SK-N-SH treated with all-trans-retinoic acid at 6 μM for 48 hours (cell line): Measurements from ENCODE around the gene NHSL2.

Experiments used
- ATAC-seq: fragments of 200-7000 bp; cut with Tn5 transposase; 3 replicates; pipeline ENCODE4 v1.9.1; 2020; ENCODE audit warnings: mild to moderate bottlenecking, moderate library complexity
- BACH2 ChIP-seq: fragments of 250-450 bp; sonication (Bioruptor Pico); IDR thresholded peaks from 2 replicates; pipeline ENCODE4 v1.9.0; 2021; ENCODE audit warnings: mild to moderate bottlenecking, borderline replicate concordance
- CREB5 ChIP-seq: fragments of 250-450 bp; sonication (Bioruptor Pico); IDR thresholded peaks from 2 replicates; pipeline ENCODE4 v1.5.1; 2020; ENCODE audit warnings: low read depth, mild to moderate bottlenecking, moderate library complexity
- CSDC2 ChIP-seq: fragments of 250-450 bp; sonication (Bioruptor Pico); IDR thresholded peaks from 2 replicates; pipeline ENCODE4 v1.5.0; 2020; ENCODE audit warnings: mild to moderate bottlenecking, moderate library complexity
- CSRNP3 ChIP-seq: fragments of 250-450 bp; sonication (Bioruptor Pico); IDR thresholded peaks from 2 replicates; pipeline ENCODE4 v1.5.1; 2021; ENCODE audit warnings: mild to moderate bottlenecking, moderate library complexity
- ESRRG ChIP-seq: fragments of 250-450 bp; sonication (Bioruptor Pico); IDR thresholded peaks from 2 replicates; pipeline ENCODE4 v1.6.1; 2021; ENCODE audit warnings: mild to moderate bottlenecking
- GLIS3 ChIP-seq: fragments of 250-450 bp; sonication (Bioruptor Pico); IDR thresholded peaks from 2 replicates; pipeline ENCODE4 v1.5.0; 2020; ENCODE audit warnings: mild to moderate bottlenecking, moderate library complexity
- ISL1 ChIP-seq: fragments of 250-450 bp; sonication (Bioruptor Pico); IDR thresholded peaks from 2 replicates; pipeline ENCODE4 v2.1.2; 2022; ENCODE audit warnings: mild to moderate bottlenecking, moderate library complexity
- OSR1 ChIP-seq: fragments of 250-450 bp; sonication (Bioruptor Pico); IDR thresholded peaks from 2 replicates; pipeline ENCODE4 v1.8.0; 2022; ENCODE audit warnings: moderate library complexity, mild to moderate bottlenecking, inconsistent platforms
- POU6F1 ChIP-seq: fragments of 250-450 bp; sonication (Bioruptor Pico); IDR thresholded peaks from 2 replicates; pipeline ENCODE4 v1.8.0; 2021; ENCODE audit warnings: low read depth, mild to moderate bottlenecking, moderate library complexity, borderline replicate concordance
- PPARA ChIP-seq: fragments of 250-450 bp; sonication (Bioruptor Pico); IDR thresholded peaks from 2 replicates; pipeline ENCODE4 v1.5.0; 2020; ENCODE audit warnings: mild to moderate bottlenecking, borderline replicate concordance
- RARB ChIP-seq: fragments of 250-450 bp; sonication (Bioruptor Pico); IDR thresholded peaks from 2 replicates; pipeline ENCODE4 v1.8.0; 2021; ENCODE audit warnings: mild to moderate bottlenecking, moderate library complexity
- SNAI2 ChIP-seq: fragments of 250-450 bp; sonication (Bioruptor Pico); IDR thresholded peaks from 2 replicates; pipeline ENCODE4 v1.5.0; 2020; ENCODE audit warnings: mild to moderate bottlenecking, moderate library complexity
- TCF4 ChIP-seq: fragments of 250-450 bp; sonication (Bioruptor Pico); IDR thresholded peaks from 2 replicates; pipeline ENCODE4 v1.8.0; 2021; ENCODE audit warnings: mild to moderate bottlenecking, moderate library complexity, borderline replicate concordance
- TOX ChIP-seq: fragments of 250-450 bp; sonication (Bioruptor Pico); IDR thresholded peaks from 2 replicates; pipeline ENCODE4 v1.8.0; 2021; ENCODE audit warnings: mild to moderate bottlenecking, moderate library complexity, borderline replicate concordance
- TSHZ2 ChIP-seq: fragments of 250-450 bp; sonication (Bioruptor Pico); IDR thresholded peaks from 2 replicates; pipeline ENCODE4 v1.5.0; 2020; ENCODE audit warnings: mild to moderate bottlenecking, moderate library complexity
- ZC3H10 ChIP-seq: fragments of 250-450 bp; sonication (Bioruptor Pico); IDR thresholded peaks from 2 replicates; pipeline ENCODE4 v1.5.1; 2021; ENCODE audit warnings: mild to moderate bottlenecking, moderate library complexity
- ZFP3 ChIP-seq: fragments of 250-450 bp; sonication (Bioruptor Pico); IDR thresholded peaks from 2 replicates; pipeline ENCODE4 v1.5.0; 2020; ENCODE audit warnings: mild to moderate bottlenecking, moderate library complexity
- ZFP30 ChIP-seq: fragments of 450-650 bp; formaldehyde crosslinking; IDR thresholded peaks from 2 replicates; pipeline ENCODE4 v1.5.0; 2022; ENCODE audit warnings: mild to moderate bottlenecking, moderate library complexity
- ZNF565 ChIP-seq: fragments of 450-650 bp; formaldehyde crosslinking; conservative IDR thresholded peaks from 2 replicates; pipeline ENCODE4 v1.5.0; 2020; ENCODE audit warnings: low read depth, mild to moderate bottlenecking, moderate library complexity
- ZNF8 ChIP-seq: fragments of 450-650 bp; formaldehyde crosslinking; IDR thresholded peaks from 2 replicates; pipeline ENCODE4 v1.5.0; 2020; ENCODE audit warnings: mild to moderate bottlenecking, moderate library complexity

NHSL2 gene

GRCh38 chrX:72097098-72097497 is 186.5 kb downstream of the NHSL2 start:
- ATAC-seq = no peak
- TF ChIP-seq CSRNP3 (CRISPR knock-in tag) = no peak
- no peak for TF ChIP-seq ISL1 (CRISPR knock-in tag)

GRCh38 chrX:72100051-72100755 is 189.6 kb downstream of the NHSL2 start:
- TF ChIP-seq GLIS3 (CRISPR knock-in tag) = no peak
- TF ChIP-seq CREB5 = no peak
- no peak for TF ChIP-seq RARB
- TF ChIP-seq ZFP30 (CRISPR knock-in tag) = no peak
- TF ChIP-seq POU6F1 (CRISPR knock-in tag) = no peak
- TF ChIP-seq PPARA = no peak
- no peak for ATAC-seq

- no peak for ATAC-seq
- TF ChIP-seq CSRNP3 (CRISPR knock-in tag) (no peak), BACH2 (CRISPR knock-in tag) (no peak), ISL1 (CRISPR knock-in tag) (no peak), ZNF8 (no peak), GLIS3 (CRISPR knock-in tag) (no peak), CSDC2 (CRISPR knock-in tag) (no peak), RARB (no peak)
- TF ChIP-seq, all 23 proteins: peak for 0
Measured at GRCh38 chrX:72100824-72101351, 190.2 kb downstream of the NHSL2 start.

DNA sequence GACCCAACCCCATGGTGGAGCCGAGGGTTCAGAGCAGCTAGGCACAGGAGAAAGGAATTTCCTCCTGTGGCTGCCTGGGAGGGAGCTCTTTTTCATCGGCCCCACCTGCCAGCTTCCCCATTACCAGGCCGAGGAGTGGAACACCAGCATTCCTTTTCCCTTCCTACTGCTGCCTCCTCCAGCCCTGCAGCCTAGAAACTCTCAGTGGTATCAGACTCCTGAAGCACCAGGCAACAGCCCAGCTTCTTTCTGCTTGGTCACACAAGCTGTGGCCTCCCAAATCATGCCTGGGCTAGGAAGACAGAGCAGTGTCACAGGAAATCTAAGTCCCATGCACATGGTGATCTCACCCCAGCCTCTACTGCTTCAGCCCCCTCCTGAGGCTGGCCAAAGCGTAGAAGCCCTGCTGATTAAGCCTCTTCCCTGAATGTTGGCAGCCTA is 191.0 kb downstream of the NHSL2 start:
- no peak for ATAC-seq
- TF ChIP-seq ESRRG (CRISPR knock-in tag) (no peak), ZFP30 (CRISPR knock-in tag) (no peak), ZFP3 (CRISPR knock-in tag) (no peak), ISL1 (CRISPR knock-in tag) (no peak), ZNF565 (CRISPR knock-in tag) (no peak), CREB5 (no peak), OSR1 (CRISPR knock-in tag) (no peak), ZNF8 (no peak), GLIS3 (CRISPR knock-in tag) (no peak), ZC3H10 (CRISPR knock-in tag) (no peak), TOX (CRISPR knock-in tag) (no peak), PPARA (no peak), RARB (no peak), SNAI2 (no peak)

DNA sequence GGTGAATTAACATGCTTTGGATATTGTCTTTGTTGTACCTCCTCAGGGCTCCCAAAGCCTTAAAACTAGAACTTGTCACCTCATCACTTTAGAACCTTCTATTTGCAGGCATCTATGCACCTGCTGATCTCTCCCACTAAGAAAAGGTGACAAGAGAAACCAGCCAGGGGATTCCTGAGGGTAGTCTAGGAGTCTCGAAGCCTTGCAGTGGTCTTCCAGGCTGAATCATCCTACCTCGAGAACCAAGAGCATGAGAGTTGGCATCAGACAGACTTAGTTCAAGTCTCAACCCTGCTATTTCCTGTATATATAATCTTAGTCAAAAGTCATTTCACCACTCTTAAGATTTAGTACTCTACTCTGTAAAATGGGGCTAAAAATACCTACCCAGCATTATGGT is 191.5 kb downstream of the NHSL2 start:
- ATAC-seq = no peak
- TF ChIP-seq TSHZ2 = no peak
- TF ChIP-seq TCF4 (CRISPR knock-in tag) = no peak
- TF ChIP-seq SNAI2 = no peak
- TF ChIP-seq ZNF8 = no peak
- TF ChIP-seq ISL1 (CRISPR knock-in tag) = no peak
- TF ChIP-seq GLIS3 (CRISPR knock-in tag) = no peak
